SIG-M5 (cell line): Measurements from ENCODE around the gene CHRNB4.

ENCODE experiments used
- DNase-seq: peaks from one replicate; lab custom pipeline; 2025; lab: John Stamatoyannopoulos, UW

The CHRNB4 gene

GRCh38 chr15:78633348-78633747 lies 7.7 kb downstream of the CHRNB4 start:
- no peak for DNase-seq

- DNase-seq = no peak
These were observed 9.9 kb downstream of the CHRNB4 start for GRCh38 chr15:78630886-78631633.

DNA sequence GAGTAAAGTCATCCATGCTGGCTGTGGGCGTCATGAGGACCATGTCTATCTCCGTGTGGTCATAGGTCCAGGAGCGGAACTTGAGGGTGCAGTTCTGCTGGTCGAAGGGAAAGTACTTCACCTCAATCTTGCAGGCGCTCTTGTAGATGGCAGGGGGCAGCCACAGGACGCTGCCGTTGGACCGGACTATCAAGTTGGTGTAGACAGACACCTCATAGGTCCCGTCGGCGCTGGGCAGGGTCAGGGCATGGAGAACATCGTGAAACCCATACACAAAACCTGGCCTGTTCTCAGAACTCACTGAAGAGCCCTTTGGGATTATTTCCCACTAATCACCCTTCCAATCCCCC lies 11.3 kb downstream of the CHRNB4 start:
- no peak for DNase-seq

GRCh38 chr15:78629031-78629715 lies 11.8 kb downstream of the CHRNB4 start:
- DNase-seq = no peak

GRCh38 chr15:78628227-78628626 lies 12.8 kb downstream of the CHRNB4 start:
- DNase-seq = no peak

DNA sequence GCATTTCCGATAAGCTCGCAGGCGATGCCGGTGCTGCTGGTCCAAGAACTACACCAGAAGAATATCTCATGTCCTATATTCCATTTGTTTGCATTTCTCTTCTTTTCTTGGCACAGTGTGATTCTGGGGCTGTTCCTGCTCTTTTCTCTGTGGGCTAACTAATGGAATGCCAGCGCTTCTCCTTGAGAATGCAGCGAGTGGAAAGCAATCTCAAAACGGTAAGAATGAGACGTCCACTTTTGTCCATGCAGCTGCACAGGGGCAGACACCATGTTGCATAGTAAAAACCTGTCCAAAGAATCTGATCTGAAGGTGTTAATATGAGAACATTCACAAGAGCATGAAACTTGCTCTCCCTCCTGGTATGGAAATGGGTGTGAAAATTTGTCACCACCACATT lies 13.7 kb downstream of the CHRNB4 start:
- DNase-seq = no peak

GRCh38 chr15:78626381-78626995 lies 14.5 kb downstream of the CHRNB4 start:
- no peak for DNase-seq

GRCh38 chr15:78625606-78626280 lies 15.3 kb downstream of the CHRNB4 start:
- no peak for DNase-seq

DNA sequence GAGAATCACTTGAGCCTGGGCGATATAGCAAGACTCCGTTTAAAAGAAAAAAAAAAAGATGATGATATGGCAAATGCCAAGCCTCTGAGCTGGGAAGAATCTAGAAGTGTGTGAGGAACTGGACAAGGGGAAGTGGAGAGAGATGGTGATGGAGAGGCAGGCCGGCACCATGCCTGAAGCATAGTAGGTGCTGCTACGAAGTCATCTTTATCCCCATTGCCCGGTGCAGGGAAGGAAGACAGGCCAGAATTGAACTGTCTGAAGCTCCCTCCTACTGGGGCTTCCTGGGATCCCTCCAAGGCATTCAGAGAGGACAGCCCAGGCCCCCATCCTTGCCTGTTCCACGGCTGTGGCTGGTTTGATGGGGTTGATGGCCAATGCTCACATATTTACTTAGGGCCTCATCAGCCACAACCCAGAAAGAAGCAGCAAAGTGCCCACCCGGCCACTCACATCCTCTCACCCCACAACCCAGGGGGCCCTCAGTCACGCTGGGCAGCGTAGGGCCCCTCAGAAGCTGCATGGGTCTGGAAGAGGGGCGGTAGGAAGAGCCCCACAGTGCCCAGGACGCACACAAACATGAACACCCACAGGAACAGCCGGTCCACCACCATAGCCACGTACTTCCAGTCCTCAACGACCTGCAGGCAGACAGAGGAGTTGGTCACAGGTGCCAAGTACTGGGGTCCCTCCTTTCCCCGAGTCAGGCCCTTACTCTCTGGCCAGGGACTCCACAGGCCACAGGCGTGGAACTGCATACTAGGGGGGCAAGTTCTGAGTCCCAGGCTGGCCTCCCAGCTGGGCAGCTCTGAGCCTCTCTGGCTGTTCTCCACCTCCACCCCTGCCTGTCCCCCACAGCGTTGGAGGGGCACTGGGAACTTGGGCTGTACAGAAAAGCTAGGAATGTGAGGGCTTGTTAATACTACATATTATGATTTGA lies 16.1 kb downstream of the CHRNB4 start:
- DNase-seq = no peak

GRCh38 chr15:78623786-78624497 lies 17.1 kb downstream of the CHRNB4 start:
- no peak for DNase-seq

DNA sequence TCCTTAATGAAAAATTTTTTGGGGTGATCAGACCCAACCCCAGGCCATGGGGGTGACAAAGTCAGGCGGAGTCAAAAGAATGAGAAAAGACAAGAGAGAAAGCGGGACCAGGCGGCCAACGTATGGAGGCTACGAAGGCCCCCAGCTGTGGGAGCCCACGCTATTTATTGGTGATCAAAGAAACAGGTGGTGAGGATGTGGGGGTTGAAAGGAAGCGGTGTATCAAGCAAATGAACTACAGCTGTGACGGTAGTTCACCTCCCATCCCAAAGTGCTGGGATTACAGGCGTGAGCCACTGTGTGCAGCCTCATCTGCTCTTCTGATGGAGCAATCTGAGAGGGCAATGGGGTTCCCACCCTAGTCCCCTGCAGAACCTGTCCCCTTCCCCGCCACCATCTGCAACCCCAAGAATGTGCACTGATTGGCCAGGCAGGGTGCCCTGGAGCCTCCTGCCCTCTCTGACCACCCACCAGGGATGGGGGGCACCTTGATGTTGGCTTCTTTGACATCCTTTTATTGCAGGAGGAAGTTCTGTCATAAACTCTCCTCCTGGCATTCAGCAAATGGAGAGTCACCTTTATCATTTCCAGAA lies 19.1 kb downstream of the CHRNB4 start:
- no peak for DNase-seq

DNA sequence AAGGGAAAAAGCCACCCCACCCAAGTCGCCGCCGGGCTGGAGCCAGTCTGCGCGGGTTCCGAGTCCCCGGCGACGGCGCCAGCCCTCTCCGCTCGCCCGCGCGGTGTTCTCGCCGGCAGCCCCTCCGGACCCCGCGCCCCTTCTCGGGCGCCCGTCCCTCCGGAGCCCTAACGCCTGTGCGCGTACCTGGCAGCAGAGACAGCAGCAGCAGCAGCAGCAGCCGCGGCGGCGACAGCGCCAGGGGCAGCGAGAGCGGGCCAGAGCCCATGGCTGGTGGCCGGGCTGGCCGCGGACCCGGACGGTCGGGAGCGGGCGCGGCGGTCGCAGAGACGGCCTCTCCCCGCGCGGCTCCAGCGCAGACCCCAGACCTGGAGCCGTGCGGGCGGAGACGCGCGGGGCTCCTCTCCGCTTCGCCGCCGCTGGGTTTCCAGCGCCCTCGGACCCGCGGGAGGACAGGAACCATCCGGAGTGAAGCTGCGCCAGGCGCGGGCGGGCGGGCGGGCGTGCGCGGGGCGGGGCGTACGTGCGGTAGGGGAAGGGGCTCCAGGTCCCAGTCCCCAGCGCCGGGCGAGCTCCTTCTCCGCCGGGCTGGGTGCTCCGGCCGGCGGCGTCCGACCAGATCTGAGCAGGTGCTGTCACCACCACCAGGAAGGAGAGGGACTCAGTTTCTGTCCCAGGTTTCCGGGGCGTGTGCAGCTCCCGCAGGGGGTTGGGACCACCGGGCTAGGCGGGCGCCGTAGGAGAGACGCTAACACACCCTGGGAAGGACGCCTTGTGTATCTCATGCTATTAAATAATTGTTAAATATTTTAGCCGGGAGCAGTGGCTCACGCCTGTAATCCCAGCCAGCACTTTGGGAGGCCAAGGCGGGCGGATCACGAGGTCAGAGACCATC lies 20.2 kb downstream of the CHRNB4 start, which contains the start of gene CHRNA3:
Gene CHRNA3, minus strand, starts transcription at position 470 of the 895 bp plus-strand sequence. Its CDS starts 202 bp downstream, at position 268.
- no peak for DNase-seq

DNA sequence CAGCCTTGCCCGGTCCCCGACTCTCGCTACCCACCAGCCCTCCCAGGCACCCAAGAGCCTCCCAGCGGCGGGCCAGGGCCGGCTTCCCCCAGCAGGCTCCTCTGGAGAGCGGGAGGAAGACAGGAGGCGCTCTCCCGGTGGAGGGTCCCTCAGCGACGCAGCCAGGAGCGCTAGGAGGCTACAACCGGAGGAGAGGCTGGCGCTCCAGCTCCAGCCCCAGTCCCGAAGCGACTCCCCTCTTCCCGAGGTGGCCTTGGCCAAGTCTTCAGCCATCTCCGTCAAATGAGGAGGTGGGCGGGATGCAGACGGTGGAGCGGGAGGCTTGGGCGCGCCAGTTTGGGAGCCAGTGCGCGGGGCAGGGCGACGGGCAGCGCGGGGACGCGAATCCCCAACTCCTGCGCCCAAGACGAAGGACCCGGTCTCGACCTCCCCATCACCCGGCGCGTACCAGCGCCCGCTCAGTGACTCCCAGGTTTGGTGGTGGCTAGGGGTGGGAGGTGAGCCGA lies 20.9 kb downstream of the CHRNB4 start:
- DNase-seq = no peak

DNA sequence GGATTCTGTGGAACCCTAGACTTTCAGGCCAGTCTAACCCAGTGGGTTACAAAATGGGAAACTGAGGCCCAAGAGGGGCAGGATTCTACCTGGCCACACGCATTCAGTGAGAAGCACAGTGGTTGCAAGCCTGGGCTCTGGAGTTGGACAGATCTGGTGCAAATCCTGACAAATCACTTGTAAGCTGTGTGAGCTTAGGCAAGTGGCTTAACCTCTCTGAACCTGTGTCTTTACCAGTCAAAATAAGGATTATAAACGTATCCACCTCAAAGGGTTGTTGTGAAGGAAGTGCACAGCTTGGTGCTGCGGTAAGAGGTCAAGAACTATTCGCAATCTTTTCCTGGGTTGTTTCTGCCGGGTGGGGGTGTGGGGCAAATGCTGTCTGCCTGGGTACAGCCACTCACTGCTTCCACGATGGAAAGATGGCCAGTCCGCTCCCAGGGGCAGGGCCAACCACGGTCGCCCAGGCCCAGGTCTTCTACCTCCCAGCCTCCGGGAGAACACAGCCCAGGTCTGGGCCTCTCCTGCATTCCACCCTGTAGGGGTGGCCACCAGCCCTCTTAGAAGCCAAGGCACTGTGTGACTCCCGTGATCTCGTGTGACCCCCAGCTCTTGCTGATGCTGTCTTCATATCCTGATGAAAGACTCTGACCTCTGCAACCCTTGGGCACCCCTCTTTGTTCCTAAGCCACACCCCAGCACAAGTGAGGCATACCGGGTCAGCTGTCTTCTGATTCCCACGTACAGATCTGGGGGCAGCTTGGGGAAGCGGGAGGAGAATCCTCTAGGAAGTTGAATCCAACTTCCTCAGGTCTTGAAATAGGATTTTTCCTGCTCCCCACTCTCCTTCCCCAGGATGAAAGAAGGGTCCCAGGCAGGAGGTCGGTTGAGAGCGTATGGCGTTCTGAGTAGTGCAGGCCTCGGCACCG lies 21.7 kb downstream of the CHRNB4 start:
- no peak for DNase-seq

- DNase-seq = peak; percentile 25
These were observed 22.5 kb downstream of the CHRNB4 start for GRCh38 chr15:78618490-78618934.

DNA sequence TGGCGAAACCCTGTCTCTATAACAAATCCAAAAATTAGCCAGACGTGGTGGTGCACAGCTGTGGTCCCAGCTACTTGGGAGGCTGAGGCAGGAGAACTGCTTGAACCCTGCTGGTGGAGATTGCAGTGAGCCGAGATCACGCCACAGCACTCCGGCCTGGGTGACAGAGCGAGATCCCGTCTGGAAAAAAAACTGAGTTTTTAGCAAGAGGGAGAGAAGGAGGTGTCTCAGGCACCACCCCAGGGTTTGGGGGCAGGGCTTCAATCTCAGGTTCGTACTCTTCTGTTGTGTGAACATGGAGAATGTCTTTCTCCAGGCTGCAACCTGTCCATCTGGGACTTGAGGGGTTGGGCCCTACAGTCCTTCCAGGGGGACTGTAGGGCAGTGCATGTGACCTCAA lies 22.9 kb downstream of the CHRNB4 start:
- DNase-seq = no peak

DNA sequence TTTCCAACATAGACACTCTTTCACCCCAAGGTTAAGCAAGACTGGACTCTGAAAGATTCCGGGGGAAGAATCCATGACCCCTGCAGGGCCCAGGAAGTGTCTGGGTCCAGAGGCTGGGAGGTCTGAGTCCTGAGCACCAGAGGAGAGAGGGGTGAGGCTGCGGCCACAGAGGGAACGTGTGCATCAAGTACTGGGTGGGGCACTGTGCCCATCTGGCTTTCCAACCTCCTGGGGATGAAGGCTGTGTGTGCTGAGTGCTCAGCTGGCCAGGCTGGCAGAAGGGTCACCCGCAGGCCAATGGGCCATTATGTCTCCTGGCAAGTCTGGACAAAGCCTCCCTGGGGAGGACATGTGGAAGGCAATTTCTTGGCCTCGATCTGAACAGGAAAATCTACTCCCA lies 23.5 kb downstream of the CHRNB4 start:
- DNase-seq = no peak

DNA sequence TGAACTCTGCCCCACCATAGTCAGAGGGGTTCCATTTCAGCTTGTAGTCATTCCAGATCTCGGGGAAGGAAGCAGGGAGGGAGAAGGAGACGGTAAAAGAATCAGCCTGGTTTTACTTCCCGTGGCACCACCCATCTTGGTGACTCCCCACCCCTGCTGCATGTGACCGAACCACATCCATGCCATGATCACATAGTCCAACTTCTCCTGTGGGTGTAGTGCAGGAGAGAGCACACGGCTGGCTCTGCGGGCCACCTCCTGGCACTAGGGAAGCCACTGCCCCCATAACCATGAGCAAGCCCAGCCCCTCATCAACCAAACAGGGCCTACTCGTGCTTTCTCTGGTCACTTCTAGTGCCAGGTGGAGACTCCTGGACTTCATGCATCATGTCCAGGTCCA lies 23.9 kb downstream of the CHRNB4 start:
- DNase-seq = no peak
